GM21786 (cell line): Measurements from ENCODE around the gene SMPX.

Source experiments
- ATAC-seq: cut with Tn5 transposase; IDR thresholded peaks from one replicate; pipeline ENCODE4 v1.9.1; 2021; ENCODE audit not compliant: unreplicated experiment

SMPX gene

GRCh38 chrX:21744721-21745120 is 13.2 kb downstream of the SMPX start:
- no peak for ATAC-seq

GRCh38 chrX:21744060-21744459 is 13.9 kb downstream of the SMPX start:
- ATAC-seq, result no peak

- ATAC-seq, result no peak
Measured at GRCh38 chrX:21741869-21742701, 15.8 kb downstream of the SMPX start.

GRCh38 chrX:21741364-21741763 is 16.6 kb downstream of the SMPX start:
- no peak for ATAC-seq

GRCh38 chrX:21740329-21741274 is 17.3 kb downstream of the SMPX start:
- no peak for ATAC-seq

- ATAC-seq, result no peak
Measured at GRCh38 chrX:21738950-21739287, 19.0 kb downstream of the SMPX start.

GRCh38 chrX:21738210-21738949 is 19.5 kb downstream of the SMPX start:
- ATAC-seq, result no peak

GRCh38 chrX:21735768-21736127 is 22.2 kb downstream of the SMPX start:
- no peak for ATAC-seq

GRCh38 chrX:21735038-21735767 is 22.7 kb downstream of the SMPX start:
- ATAC-seq, result no peak

GRCh38 chrX:21734175-21734574 is 23.7 kb downstream of the SMPX start:
- ATAC-seq, result no peak

- no peak for ATAC-seq
Measured at GRCh38 chrX:21733705-21734104, 24.2 kb downstream of the SMPX start.

- ATAC-seq, result no peak
Measured at GRCh38 chrX:21730026-21730425, 27.9 kb downstream of the SMPX start.

GRCh38 chrX:21728276-21728968 is 29.5 kb downstream of the SMPX start:
- no peak for ATAC-seq

- no peak for ATAC-seq
Measured at GRCh38 chrX:21725916-21726315, 32.0 kb downstream of the SMPX start.

- no peak for ATAC-seq
Measured at GRCh38 chrX:21725496-21725895, 32.4 kb downstream of the SMPX start.

- no peak for ATAC-seq
Measured at GRCh38 chrX:21723814-21724213, 34.1 kb downstream of the SMPX start.

- no peak for ATAC-seq
Measured at GRCh38 chrX:21723084-21723483, 34.8 kb downstream of the SMPX start.

GRCh38 chrX:21721195-21721594 is 36.7 kb downstream of the SMPX start:
- no peak for ATAC-seq

- no peak for ATAC-seq
Measured at GRCh38 chrX:21718575-21718974, 39.3 kb downstream of the SMPX start.

GRCh38 chrX:21717802-21718201 is 40.1 kb downstream of the SMPX start:
- ATAC-seq, result no peak
